ENCODE data around the gene PIH1D1.
A peak's percentile ranks its signal among the peaks of the same experiment; 100 is the strongest.

GRCh38 chr19:49430172-49430677 is 21.4 kb downstream of the PIH1D1 start:
- TF ChIP-seq ZSCAN4 (tag by site-specific recombination; IDR thresholded peaks at IDR 0.05) (no peak), ZNF501 (tag by site-specific recombination; IDR thresholded peaks at IDR 0.05) (no peak), CTCF (tag by site-specific recombination; IDR thresholded peaks at IDR 0.05) (no peak), ATF2 (tag by site-specific recombination; IDR thresholded peaks at IDR 0.05; ENCODE audit: low read depth) (no peak), ZNF274 (IDR thresholded peaks at IDR 0.05; ENCODE audit: low read length) (no peak), ZNF274 (tag by site-specific recombination; IDR thresholded peaks at IDR 0.05; ENCODE audit: borderline replicate concordance) (no peak), ZNF155 (tag by site-specific recombination; IDR thresholded peaks at IDR 0.05) (no peak), ZSCAN30 (tag by site-specific recombination; IDR thresholded peaks at IDR 0.05) (no peak), ZNF302 (tag by site-specific recombination; IDR thresholded peaks at IDR 0.05; ENCODE audit: low read depth) (no peak), ZNF580 (tag by site-specific recombination; IDR thresholded peaks at IDR 0.05) (peak; percentile 24; the same call in 1 of the 2 replicates), ZNF585B (tag by site-specific recombination; IDR thresholded peaks at IDR 0.05) (peak; percentile 35; the same call in 1 of the 2 replicates), ZBTB7A (tag by site-specific recombination; IDR thresholded peaks at IDR 0.05; ENCODE audit: low read depth) (no peak)
- TF ChIP-seq, protein P1, sequence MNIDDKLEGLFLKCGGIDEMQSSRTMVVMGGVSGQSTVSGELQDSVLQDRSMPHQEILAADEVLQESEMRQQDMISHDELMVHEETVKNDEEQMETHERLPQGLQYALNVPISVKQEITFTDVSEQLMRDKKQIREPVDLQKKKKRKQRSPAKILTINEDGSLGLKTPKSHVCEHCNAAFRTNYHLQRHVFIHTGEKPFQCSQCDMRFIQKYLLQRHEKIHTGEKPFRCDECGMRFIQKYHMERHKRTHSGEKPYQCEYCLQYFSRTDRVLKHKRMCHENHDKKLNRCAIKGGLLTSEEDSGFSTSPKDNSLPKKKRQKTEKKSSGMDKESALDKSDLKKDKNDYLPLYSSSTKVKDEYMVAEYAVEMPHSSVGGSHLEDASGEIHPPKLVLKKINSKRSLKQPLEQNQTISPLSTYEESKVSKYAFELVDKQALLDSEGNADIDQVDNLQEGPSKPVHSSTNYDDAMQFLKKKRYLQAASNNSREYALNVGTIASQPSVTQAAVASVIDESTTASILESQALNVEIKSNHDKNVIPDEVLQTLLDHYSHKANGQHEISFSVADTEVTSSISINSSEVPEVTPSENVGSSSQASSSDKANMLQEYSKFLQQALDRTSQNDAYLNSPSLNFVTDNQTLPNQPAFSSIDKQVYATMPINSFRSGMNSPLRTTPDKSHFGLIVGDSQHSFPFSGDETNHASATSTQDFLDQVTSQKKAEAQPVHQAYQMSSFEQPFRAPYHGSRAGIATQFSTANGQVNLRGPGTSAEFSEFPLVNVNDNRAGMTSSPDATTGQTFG (tag by site-specific recombination; IDR thresholded peaks at IDR 0.05; ENCODE audit: borderline replicate concordance), result no peak
- TF ChIP-seq, protein P2, sequence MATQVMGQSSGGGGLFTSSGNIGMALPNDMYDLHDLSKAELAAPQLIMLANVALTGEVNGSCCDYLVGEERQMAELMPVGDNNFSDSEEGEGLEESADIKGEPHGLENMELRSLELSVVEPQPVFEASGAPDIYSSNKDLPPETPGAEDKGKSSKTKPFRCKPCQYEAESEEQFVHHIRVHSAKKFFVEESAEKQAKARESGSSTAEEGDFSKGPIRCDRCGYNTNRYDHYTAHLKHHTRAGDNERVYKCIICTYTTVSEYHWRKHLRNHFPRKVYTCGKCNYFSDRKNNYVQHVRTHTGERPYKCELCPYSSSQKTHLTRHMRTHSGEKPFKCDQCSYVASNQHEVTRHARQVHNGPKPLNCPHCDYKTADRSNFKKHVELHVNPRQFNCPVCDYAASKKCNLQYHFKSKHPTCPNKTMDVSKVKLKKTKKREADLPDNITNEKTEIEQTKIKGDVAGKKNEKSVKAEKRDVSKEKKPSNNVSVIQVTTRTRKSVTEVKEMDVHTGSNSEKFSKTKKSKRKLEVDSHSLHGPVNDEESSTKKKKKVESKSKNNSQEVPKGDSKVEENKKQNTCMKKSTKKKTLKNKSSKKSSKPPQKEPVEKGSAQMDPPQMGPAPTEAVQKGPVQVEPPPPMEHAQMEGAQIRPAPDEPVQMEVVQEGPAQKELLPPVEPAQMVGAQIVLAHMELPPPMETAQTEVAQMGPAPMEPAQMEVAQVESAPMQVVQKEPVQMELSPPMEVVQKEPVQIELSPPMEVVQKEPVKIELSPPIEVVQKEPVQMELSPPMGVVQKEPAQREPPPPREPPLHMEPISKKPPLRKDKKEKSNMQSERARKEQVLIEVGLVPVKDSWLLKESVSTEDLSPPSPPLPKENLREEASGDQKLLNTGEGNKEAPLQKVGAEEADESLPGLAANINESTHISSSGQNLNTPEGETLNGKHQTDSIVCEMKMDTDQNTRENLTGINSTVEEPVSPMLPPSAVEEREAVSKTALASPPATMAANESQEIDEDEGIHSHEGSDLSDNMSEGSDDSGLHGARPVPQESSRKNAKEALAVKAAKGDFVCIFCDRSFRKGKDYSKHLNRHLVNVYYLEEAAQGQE (tag by site-specific recombination; IDR thresholded peaks at IDR 0.05), result no peak
